Cardiac fibroblast (primary cell): ENCODE measurements around the gene TRAM2.

Source experiments
- DNase-seq, 2 donors: peaks; one replicate each; pipeline versions ENCODE4 v3.0.0 to v3.0.0-alpha.2; 2010; ENCODE audit warnings: low read depth in 2 of 2
- H3K4me3 ChIP-seq, 2 donors: replicated peaks in 1 of 2; 1 replicate in 1 of 2; 2 replicates in 1 of 2; pipeline ENCODE4 v1.5.1; 2011; ENCODE audit warnings: low read depth in 2 of 2, low read length in 2 of 2, mild to moderate bottlenecking in 2 of 2, moderate library complexity in 1 of 2
- TF ChIP-seq, protein P1 (sequence below): IDR thresholded peaks from one replicate; pipeline ENCODE4 v1.5.1; 2011; ENCODE audit warnings: low read depth, mild to moderate bottlenecking, low read length, inconsistent platforms

Gene TRAM2

GRCh38 chr6:52572536-52572935 is 4.3 kb downstream of the TRAM2 start:
- H3K4me3 ChIP-seq: peak overlapping the region in 1 of 2 donors; percentile 32
- DNase-seq: no peak
- TF ChIP-seq, protein P1, sequence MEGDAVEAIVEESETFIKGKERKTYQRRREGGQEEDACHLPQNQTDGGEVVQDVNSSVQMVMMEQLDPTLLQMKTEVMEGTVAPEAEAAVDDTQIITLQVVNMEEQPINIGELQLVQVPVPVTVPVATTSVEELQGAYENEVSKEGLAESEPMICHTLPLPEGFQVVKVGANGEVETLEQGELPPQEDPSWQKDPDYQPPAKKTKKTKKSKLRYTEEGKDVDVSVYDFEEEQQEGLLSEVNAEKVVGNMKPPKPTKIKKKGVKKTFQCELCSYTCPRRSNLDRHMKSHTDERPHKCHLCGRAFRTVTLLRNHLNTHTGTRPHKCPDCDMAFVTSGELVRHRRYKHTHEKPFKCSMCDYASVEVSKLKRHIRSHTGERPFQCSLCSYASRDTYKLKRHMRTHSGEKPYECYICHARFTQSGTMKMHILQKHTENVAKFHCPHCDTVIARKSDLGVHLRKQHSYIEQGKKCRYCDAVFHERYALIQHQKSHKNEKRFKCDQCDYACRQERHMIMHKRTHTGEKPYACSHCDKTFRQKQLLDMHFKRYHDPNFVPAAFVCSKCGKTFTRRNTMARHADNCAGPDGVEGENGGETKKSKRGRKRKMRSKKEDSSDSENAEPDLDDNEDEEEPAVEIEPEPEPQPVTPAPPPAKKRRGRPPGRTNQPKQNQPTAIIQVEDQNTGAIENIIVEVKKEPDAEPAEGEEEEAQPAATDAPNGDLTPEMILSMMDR: no peak

- H3K4me3 ChIP-seq: peak overlapping the region in 1 of 2 donors; percentile 15
- TF ChIP-seq, protein P1: no peak
- no peak for DNase-seq
Measured at GRCh38 chr6:52571099-52571755, 5.6 kb downstream of the TRAM2 start.

DNA sequence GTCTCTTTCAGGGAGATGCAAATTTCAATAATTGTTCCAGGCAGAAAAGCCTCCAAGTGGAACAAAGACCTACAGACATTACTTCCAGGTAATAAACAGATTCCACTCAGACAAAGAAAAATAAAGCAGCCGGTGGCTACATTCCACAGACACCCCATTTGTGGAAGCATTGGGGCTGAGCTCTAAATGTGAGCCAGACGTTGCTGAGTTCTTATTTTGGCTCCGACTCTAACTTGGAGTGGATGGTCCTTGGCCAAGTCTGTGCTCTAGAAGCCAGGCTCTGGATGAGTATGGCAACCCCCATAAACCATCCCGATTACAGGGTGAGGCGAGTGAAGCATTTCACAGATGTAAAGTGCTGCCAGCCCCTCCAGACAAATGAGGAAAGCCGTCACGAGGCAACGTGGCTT is 6.6 kb downstream of the TRAM2 start:
- peak overlapping the region in 1 of 2 donors; percentile 15 for H3K4me3 ChIP-seq
- TF ChIP-seq, protein P1: no peak
- DNase-seq: peak; percentile 56 to 74

DNA sequence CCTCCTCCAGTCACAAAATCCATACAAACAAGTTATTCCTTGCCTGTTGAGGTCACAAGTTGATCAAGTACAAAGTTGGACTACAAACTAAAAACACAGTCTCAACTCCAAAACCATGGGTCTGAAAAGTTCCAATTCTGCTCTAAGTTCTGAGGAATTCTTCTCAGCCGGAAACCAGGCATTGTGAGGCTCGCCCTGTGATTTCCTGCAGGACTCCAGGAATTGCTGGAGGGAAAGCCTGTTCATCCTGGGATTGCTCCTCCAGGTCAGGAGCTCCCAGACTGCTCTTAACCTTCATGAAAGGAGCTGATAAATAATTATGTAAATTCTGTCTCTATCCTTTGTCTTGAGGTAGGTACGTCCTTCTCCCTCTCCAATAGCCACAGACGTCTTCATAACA is 8.5 kb downstream of the TRAM2 start:
- peak in 1 of 2 donors; percentile 52 for DNase-seq
- H3K4me3 ChIP-seq: no peak overlapping the region
- TF ChIP-seq, protein P1: no peak

GRCh38 chr6:52566853-52567279 is 10.0 kb downstream of the TRAM2 start:
- DNase-seq: peak; percentile 92 to 99
- TF ChIP-seq, protein P1: no peak
- no peak overlapping the region for H3K4me3 ChIP-seq

GRCh38 chr6:52566201-52566600 is 10.7 kb downstream of the TRAM2 start:
- TF ChIP-seq, protein P1: no peak
- no peak overlapping the region for H3K4me3 ChIP-seq
- no peak for DNase-seq

DNA sequence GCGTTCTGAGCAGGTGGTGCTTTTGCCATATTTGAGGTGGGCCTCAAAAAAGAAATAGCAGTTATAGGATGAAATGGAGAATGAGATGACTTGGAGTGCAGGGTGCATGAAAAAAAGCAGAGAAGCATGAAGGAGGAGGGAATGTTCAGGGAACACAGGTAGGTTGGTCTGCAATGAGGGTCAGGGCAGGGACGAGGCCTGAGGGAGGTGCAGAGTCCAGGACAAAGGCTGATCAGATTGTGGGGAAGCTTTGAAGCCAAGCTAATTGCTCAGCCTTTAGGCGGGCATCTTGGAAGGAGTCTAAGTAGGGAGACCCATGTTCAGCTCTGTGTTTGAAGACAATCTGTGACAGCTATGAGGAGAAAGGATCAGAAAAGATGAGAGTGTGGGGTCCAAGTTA is 12.0 kb downstream of the TRAM2 start:
- no peak overlapping the region for H3K4me3 ChIP-seq
- no peak for DNase-seq
- TF ChIP-seq, protein P1: no peak
